CD14-positive monocyte (primary cell): ENCODE data around the gene RNF130. TPM values are rescaled to one million over a fixed set of nuclear protein-coding genes. Genes with fewer than 3 reads are reported as not detected.
A peak's percentile ranks its signal among the peaks of the same experiment; 100 is the strongest.

Source experiments
- DNase-seq, 3 donors: peaks; one replicate each; pipeline ENCODE4 v3.0.0-alpha.2; 2011 to 2022
- H2AFZ ChIP-seq: 2 replicates; pipeline ENCODE4 v1.6.0; 2012; ENCODE audit warnings: mild to moderate bottlenecking, low read depth, low read length, inconsistent platforms; ENCODE audit not compliant: insufficient read depth, poor library complexity, severe bottlenecking
- H3K27ac ChIP-seq, 2 donors: 1 replicate in 1 of 2; 2 replicates in 1 of 2; pipeline ENCODE4 v1.5.1; 2012 to 2013; ENCODE audit warnings: low read length in 2 of 2, control low read depth in 1 of 2, inconsistent platforms in 1 of 2, low read depth in 1 of 2, mild to moderate bottlenecking in 1 of 2
- H3K27me3 ChIP-seq, 2 donors: one replicate each; pipeline versions ENCODE4 v1.6.0 to v1.6.1; 2011 to 2013; ENCODE audit warnings: low read length in 2 of 2; ENCODE audit not compliant: control insufficient read depth in 2 of 2, insufficient read depth in 2 of 2
- H3K36me3 ChIP-seq, 2 donors: replicated peaks in 1 of 2; 1 replicate in 1 of 2; 2 replicates in 1 of 2; pipeline versions ENCODE4 v1.5.1 to v1.6.1; 2012 to 2013; ENCODE audit warnings: low read length in 2 of 2, control low read depth in 1 of 2, inconsistent platforms in 1 of 2, mild to moderate bottlenecking in 1 of 2; ENCODE audit not compliant: insufficient read depth in 2 of 2, control insufficient read depth in 1 of 2
- H3K4me1 ChIP-seq, 2 donors: 1 replicate in 1 of 2; 2 replicates in 1 of 2; pipeline versions ENCODE4 v1.5.1 to v1.6.1; 2012 to 2013; ENCODE audit warnings: low read length in 2 of 2, control low read depth in 1 of 2, inconsistent platforms in 1 of 2, mild to moderate bottlenecking in 1 of 2, moderate library complexity in 1 of 2; ENCODE audit not compliant: insufficient read depth in 2 of 2, control insufficient read depth in 1 of 2
- H3K4me2 ChIP-seq: replicated peaks from 2 replicates; pipeline ENCODE3; 2012; ENCODE audit warnings: low read length, moderate library complexity, mild to moderate bottlenecking; ENCODE audit not compliant: poor library complexity, severe bottlenecking; ENCODE audit errors: extremely low read depth
- H3K4me3 ChIP-seq, 3 experiments: fragments of 200-600 bp in 1 of 3; sonication (generic) in 1 of 3; replicated peaks in 1 of 3; 1 replicate in 2 of 3; 2 replicates in 1 of 3; pipeline ENCODE4 v1.5.1; 2011 to 2013; ENCODE audit warnings: low read length in 3 of 3, mild to moderate bottlenecking in 3 of 3, control low read depth in 2 of 3, low read depth in 2 of 3, inconsistent platforms in 1 of 3, moderate library complexity in 1 of 3
- H3K79me2 ChIP-seq: 2 replicates; pipeline ENCODE4 v1.6.0; 2012; ENCODE audit warnings: mild to moderate bottlenecking, control low read depth, inconsistent platforms, low read length, moderate library complexity; ENCODE audit not compliant: insufficient read depth
- H3K9ac ChIP-seq: 2 replicates; pipeline ENCODE4 v1.6.0; 2017; ENCODE audit warnings: low read length, mild to moderate bottlenecking; ENCODE audit not compliant: insufficient read depth, poor library complexity, severe bottlenecking
- H3K9me3 ChIP-seq, 2 donors: replicated peaks in 1 of 2; 1 replicate in 1 of 2; 2 replicates in 1 of 2; pipeline versions ENCODE4 v1.5.1 to v1.6.1; 2012 to 2013; ENCODE audit warnings: low read length in 2 of 2, control low read depth in 1 of 2; ENCODE audit not compliant: control insufficient read depth in 1 of 2, insufficient read depth in 1 of 2
- H4K20me1 ChIP-seq: 2 replicates; pipeline ENCODE4 v1.6.0; 2012; ENCODE audit warnings: mild to moderate bottlenecking, low read length, control low read depth, moderate library complexity; ENCODE audit not compliant: insufficient read depth
- H3K27ac Mint-ChIP-seq, 7 donors: one replicate each; pipeline ENCODE4 v1.8.0; 2020; ENCODE audit warnings: mild to moderate bottlenecking in 7 of 7, mixed read lengths in 7 of 7, moderate library complexity in 6 of 7, inconsistent platforms in 2 of 7
- H3K27me3 Mint-ChIP-seq, 3 donors: one replicate each; pipeline ENCODE4 v1.8.0; 2021 to 2022; ENCODE audit warnings: low read depth in 3 of 3, mild to moderate bottlenecking in 3 of 3, mixed read lengths in 3 of 3, moderate library complexity in 3 of 3, inconsistent platforms in 1 of 3
- H3K36me3 Mint-ChIP-seq, 2 donors: one replicate each; pipeline ENCODE4 v1.8.0; 2020; ENCODE audit warnings: mixed read lengths in 2 of 2, inconsistent platforms in 1 of 2, mild to moderate bottlenecking in 1 of 2
- H3K4me1 Mint-ChIP-seq: one replicate; pipeline ENCODE4 v1.8.0; 2020; ENCODE audit warnings: mild to moderate bottlenecking, mixed read lengths
- H3K4me3 Mint-ChIP-seq, 2 donors: one replicate each; pipeline ENCODE4 v1.8.0; 2020; ENCODE audit warnings: mild to moderate bottlenecking in 2 of 2, mixed read lengths in 2 of 2, moderate library complexity in 1 of 2
- H3K9me3 Mint-ChIP-seq, 7 donors: one replicate each; pipeline ENCODE4 v1.8.0; 2020 to 2022; ENCODE audit warnings: mixed read lengths in 7 of 7, mild to moderate bottlenecking in 6 of 7, moderate library complexity in 6 of 7, inconsistent platforms in 2 of 7
- WGBS: methylation state at CpG from one replicate; pipeline ENCODE4 v1.1.5; 2013; ENCODE audit warnings: missing lambda C conversion rate; ENCODE audit not compliant: insufficient coverage; 5-methylcytosine and 5-hydroxymethylcytosine counted together
- intact Hi-C, 2 donors: fragments of 100-400 bp; cut with micrococcal nuclease; formaldehyde crosslinking; loops; one replicate each; pipeline versions ENCODE4 v1.15.0 to v1.15.1; 2023
- polyA plus RNA-seq, 3 donors: library from polyadenylated mRNA; depleted of rRNA in 1 of 3; unstranded in 2 of 3; stranded (reverse) in 1 of 3; fragments of 300-500 nt in 2 of 3; fragments of >200 nt in 1 of 3; fragmentation: Illumina TruSeq in 2 of 3; gene quantifications; 1 replicate in 2 of 3; 2 replicates in 1 of 3; pipeline ENCODE4 v1.2.3, GENCODE V29; 2012 to 2021
- TF ChIP-seq, protein P1 (sequence below): fragments of 200-600 bp; IDR thresholded peaks from one replicate; pipeline ENCODE4 v1.8.0; 2022; ENCODE audit warnings: antibody characterized with exemption, mild to moderate bottlenecking

RNF130 gene
- polyA plus RNA-seq, 3 donors, result 294 to 439 (median 376) TPM

DNA sequence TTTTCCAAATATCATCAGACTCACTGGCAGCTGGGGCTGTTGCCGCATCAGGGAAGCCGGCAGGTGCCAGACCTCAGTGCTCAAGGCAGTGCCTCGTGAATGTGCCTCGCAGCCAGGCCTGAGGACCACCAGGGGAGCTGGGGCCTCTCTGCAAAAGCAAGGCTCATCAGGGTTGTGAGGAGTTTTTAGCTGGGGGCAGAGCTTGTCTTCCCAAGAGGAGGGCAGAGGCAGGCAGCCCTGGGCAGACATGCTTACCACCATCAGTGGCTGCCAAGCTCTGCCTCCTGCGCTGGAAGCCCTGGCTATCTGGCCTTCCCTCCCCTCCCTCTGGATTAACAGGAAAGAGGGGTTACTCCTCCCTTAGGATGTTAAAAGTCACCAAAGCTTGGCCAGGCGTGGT lies 155.0 kb downstream of the RNF130 start:
- TF ChIP-seq, protein P1, sequence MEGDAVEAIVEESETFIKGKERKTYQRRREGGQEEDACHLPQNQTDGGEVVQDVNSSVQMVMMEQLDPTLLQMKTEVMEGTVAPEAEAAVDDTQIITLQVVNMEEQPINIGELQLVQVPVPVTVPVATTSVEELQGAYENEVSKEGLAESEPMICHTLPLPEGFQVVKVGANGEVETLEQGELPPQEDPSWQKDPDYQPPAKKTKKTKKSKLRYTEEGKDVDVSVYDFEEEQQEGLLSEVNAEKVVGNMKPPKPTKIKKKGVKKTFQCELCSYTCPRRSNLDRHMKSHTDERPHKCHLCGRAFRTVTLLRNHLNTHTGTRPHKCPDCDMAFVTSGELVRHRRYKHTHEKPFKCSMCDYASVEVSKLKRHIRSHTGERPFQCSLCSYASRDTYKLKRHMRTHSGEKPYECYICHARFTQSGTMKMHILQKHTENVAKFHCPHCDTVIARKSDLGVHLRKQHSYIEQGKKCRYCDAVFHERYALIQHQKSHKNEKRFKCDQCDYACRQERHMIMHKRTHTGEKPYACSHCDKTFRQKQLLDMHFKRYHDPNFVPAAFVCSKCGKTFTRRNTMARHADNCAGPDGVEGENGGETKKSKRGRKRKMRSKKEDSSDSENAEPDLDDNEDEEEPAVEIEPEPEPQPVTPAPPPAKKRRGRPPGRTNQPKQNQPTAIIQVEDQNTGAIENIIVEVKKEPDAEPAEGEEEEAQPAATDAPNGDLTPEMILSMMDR, result no peak
- Histone ChIP-seq H3K4me2 (no peak overlapping the region), H3K27me3 (no peaks in the 10 kb centered on the region), H2AFZ (no peak overlapping the region), H3K36me3 (no peaks in the 10 kb centered on the region), H3K27ac (no peak overlapping the region), H3K4me1 (peaks cover 29 to 41% of the 10 kb centered on the region in 2 donors), H3K9me3 (no peaks in the 10 kb centered on the region), H4K20me1 (no peaks in the 10 kb centered on the region), H3K79me2 (no peaks in the 10 kb centered on the region), H3K4me3 (no peak overlapping the region), H3K9ac (no peak overlapping the region)
- intact Hi-C loops, result no loop called here
- 93% methylated on average over 3 of the region's 6 CpGs for WGBS
- H3K9me3 Mint-ChIP-seq, result peaks cover 0 to 2% (median 0%) of the 10 kb centered on the region in 7 donors
- H3K4me3 Mint-ChIP-seq, result no peak overlapping the region
- peaks cover 3 to 4% of the 10 kb centered on the region in 2 donors for H3K36me3 Mint-ChIP-seq
- H3K27ac Mint-ChIP-seq, result peak overlapping the region in 2 of 7 donors; percentile 30 to 52
- H3K4me1 Mint-ChIP-seq, result peaks cover 34% of the 10 kb centered on the region
- DNase-seq, result no peak
- H3K27me3 Mint-ChIP-seq, result peaks cover 0 to 5% (median 0%) of the 10 kb centered on the region in 3 donors

DNA sequence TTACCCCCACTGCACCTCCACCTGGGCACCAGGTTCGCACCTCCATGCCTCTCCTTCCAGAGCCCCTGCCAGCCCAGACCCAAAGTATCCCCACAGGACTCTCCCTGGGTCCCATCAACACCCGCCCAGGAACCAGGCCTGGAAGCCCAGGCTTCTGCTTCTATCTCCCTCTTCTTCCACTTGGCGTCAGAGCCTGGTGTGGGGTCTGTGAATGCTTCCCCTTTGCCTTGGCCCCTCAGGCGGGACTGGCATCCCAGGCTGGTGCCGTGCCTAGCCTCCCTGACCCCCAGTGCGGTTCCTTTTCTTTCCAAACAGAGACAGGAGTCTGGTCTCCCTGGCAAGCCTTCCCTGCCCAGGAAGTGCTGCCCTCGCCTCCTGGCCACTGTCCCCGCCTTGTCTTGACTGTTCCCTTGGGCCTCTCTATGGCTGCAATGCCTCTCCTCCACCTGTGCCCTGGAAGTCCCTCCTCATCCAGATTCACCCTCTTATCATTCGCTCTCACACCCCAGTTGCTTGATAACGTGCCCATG lies 156.1 kb downstream of the RNF130 start:
- H3K4me3 ChIP-seq, result no peak overlapping the region
- H3K27me3 ChIP-seq, result no peaks in the 10 kb centered on the region
- H4K20me1 ChIP-seq, result no peaks in the 10 kb centered on the region
- no peak overlapping the region for H3K4me2 ChIP-seq
- 91% methylated on average over 8 of the region's 10 CpGs for WGBS
- H2AFZ ChIP-seq, result no peak overlapping the region
- H3K36me3 ChIP-seq, result no peaks in the 10 kb centered on the region
- intact Hi-C loops, result no loop called here
- no peaks in the 10 kb centered on the region for H3K9me3 ChIP-seq
- H3K4me1 ChIP-seq, result peaks cover 29 to 41% of the 10 kb centered on the region in 2 donors
- Mint-ChIP-seq H3K27me3 (peaks cover 0 to 5% (median 0%) of the 10 kb centered on the region in 3 donors), H3K4me1 (peaks cover 34% of the 10 kb centered on the region), H3K4me3 (no peak overlapping the region), H3K36me3 (peaks cover 3 to 4% of the 10 kb centered on the region in 2 donors), H3K27ac (peak overlapping the region in 2 of 7 donors; percentile 38 to 50), H3K9me3 (peaks cover 0 to 2% (median 0%) of the 10 kb centered on the region in 7 donors)
- H3K79me2 ChIP-seq, result no peaks in the 10 kb centered on the region
- H3K27ac ChIP-seq, result no peak overlapping the region
- no peak overlapping the region for H3K9ac ChIP-seq
- TF ChIP-seq, protein P1, result no peak
- no peak for DNase-seq
